GM23248 (cell line): ENCODE measurements around the gene TTLL5. TPM values are rescaled to one million over a fixed set of nuclear protein-coding genes. Genes with fewer than 3 reads are reported as not detected.

Source experiments
- DNase-seq: peaks from one replicate; pipeline ENCODE4 v3.0.0-alpha.2; 2015
- H2AFZ ChIP-seq: fragments of 200-600 bp; sonication (generic); 2 replicates; pipeline ENCODE4 v1.6.1; 2016; ENCODE audit warnings: antibody characterized with exemption
- H3F3A ChIP-seq: fragments of 200-600 bp; sonication (generic); 2 replicates; pipeline ENCODE4 v1.6.1; 2016; ENCODE audit warnings: mild to moderate bottlenecking, antibody characterized with exemption, mixed run types; ENCODE audit not compliant: insufficient read depth
- H3K27ac ChIP-seq: fragments of 200-600 bp; sonication (generic); 2 replicates; pipeline ENCODE4 v1.5.1; 2016; ENCODE audit warnings: mild to moderate bottlenecking
- H3K27me3 ChIP-seq: fragments of 200-600 bp; sonication (generic); replicated peaks from 2 replicates; pipeline ENCODE4 v1.6.1; 2016; ENCODE audit warnings: mild to moderate bottlenecking; ENCODE audit not compliant: insufficient read depth
- H3K36me3 ChIP-seq: fragments of 200-600 bp; sonication (generic); 2 replicates; pipeline ENCODE4 v1.6.1; 2016; ENCODE audit warnings: low read depth, mild to moderate bottlenecking
- H3K4me1 ChIP-seq: fragments of 200-600 bp; sonication (generic); 2 replicates; pipeline ENCODE4 v1.6.1; 2016; ENCODE audit warnings: mild to moderate bottlenecking; ENCODE audit not compliant: insufficient read depth
- H3K4me2 ChIP-seq: fragments of 200-600 bp; sonication (generic); one replicate; pipeline ENCODE4 v1.6.1; 2016; ENCODE audit warnings: mild to moderate bottlenecking; ENCODE audit not compliant: unreplicated experiment
- H3K4me3 ChIP-seq: fragments of 200-600 bp; sonication (generic); 2 replicates; pipeline ENCODE4 v1.5.1; 2016; ENCODE audit warnings: mild to moderate bottlenecking
- H3K79me2 ChIP-seq: fragments of 200-600 bp; sonication (generic); 2 replicates; pipeline ENCODE4 v1.6.1; 2016; ENCODE audit warnings: mild to moderate bottlenecking; ENCODE audit not compliant: insufficient read depth
- H3K9ac ChIP-seq: fragments of 200-600 bp; sonication (generic); 2 replicates; pipeline ENCODE4 v1.6.1; 2016; ENCODE audit warnings: mild to moderate bottlenecking
- H3K9me2 ChIP-seq: fragments of 200-600 bp; sonication (generic); 2 replicates; pipeline ENCODE4 v1.6.1; 2016; ENCODE audit warnings: mixed run types, mild to moderate bottlenecking, moderate library complexity; ENCODE audit not compliant: insufficient read depth
- H3K9me3 ChIP-seq: fragments of 200-600 bp; sonication (generic); one replicate; pipeline ENCODE4 v1.6.1; 2017; ENCODE audit warnings: low read depth
- H4K20me1 ChIP-seq: fragments of 200-600 bp; sonication (generic); 2 replicates; pipeline ENCODE4 v1.6.0; 2016; ENCODE audit not compliant: insufficient read depth
- EZH2 ChIP-seq: fragments of 200-600 bp; sonication (generic); IDR thresholded peaks from 2 replicates; pipeline ENCODE4 v1.6.1; 2018; ENCODE audit warnings: antibody characterized with exemption, mild to moderate bottlenecking; ENCODE audit not compliant: insufficient read depth, poor library complexity, severe bottlenecking
- EZH2phosphoT487 ChIP-seq: fragments of 200-600 bp; sonication (generic); IDR thresholded peaks from 2 replicates; pipeline ENCODE4 v1.6.1; 2018; ENCODE audit warnings: antibody characterized with exemption, moderate library complexity, mild to moderate bottlenecking, low read depth; ENCODE audit not compliant: insufficient read depth
- WGBS, 2 experiments: methylation state at CpG; one replicate each; pipeline ENCODE4 v1.1.6; 2015 to 2017; ENCODE audit warnings: low lambda C conversion rate in 2 of 2, low coverage in 1 of 2; ENCODE audit errors: missing lambda C conversion rate in 2 of 2; 5-methylcytosine and 5-hydroxymethylcytosine counted together
- in situ Hi-C: fragments of 300-500 bp; cut with MboI; formaldehyde crosslinking; loops from 2 replicates; pipeline ENCODE4 v1.15.0; 2020
- polyA plus RNA-seq: library from polyadenylated mRNA; unstranded; fragments of >200 nt; fragmentation: Nextera tagmentation; extraction: Ambion mirVana; gene quantifications from 2 replicates; pipeline ENCODE4 v1.2.1, GENCODE V29; 2016
- total RNA-seq: library from RNA; depleted of rRNA; stranded (reverse); fragments of >200 nt; shearing (Covaris generic); gene quantifications from 2 replicates; pipeline ENCODE4 v1.2.3, GENCODE V29; 2014

TTLL5 gene
- total and polyA plus RNA-seq, 2 experiments from 2014 or later: 14.6 to 17.8 TPM

GRCh38 chr14:75934998-75935628 lies 274.1 kb downstream of the TTLL5 start:
- Histone ChIP-seq H3K79me2 (no peaks in the 10 kb centered on the region), H3K4me1 (no peaks in the 10 kb centered on the region), H3K4me3 (no peak overlapping the region), H3K9me2 (no peaks in the 10 kb centered on the region), H4K20me1 (no peaks in the 10 kb centered on the region), H3K27me3 (no peaks in the 10 kb centered on the region), H3K36me3 (no peaks in the 10 kb centered on the region; the same call in 1 of the 2 replicates), H3F3A (no peaks in the 10 kb centered on the region), H3K27ac (no peak overlapping the region), H3K4me2 (no peak overlapping the region), H2AFZ (no peak overlapping the region), H3K9ac (no peak overlapping the region), H3K9me3 (no peaks in the 10 kb centered on the region)
- in situ Hi-C loops: no loop called here
- WGBS, 2 experiments: 77 to 85% methylated on average over 2 of the region's 2 CpGs
- no peak for DNase-seq
- TF ChIP-seq EZH2phosphoT487 (no peak), EZH2 (no peak)

GRCh38 chr14:75939200-75939599 lies 278.2 kb downstream of the TTLL5 start:
- Histone ChIP-seq H3K4me2 (no peak overlapping the region), H2AFZ (no peak overlapping the region), H3K9me2 (no peaks in the 10 kb centered on the region), H3K4me3 (no peak overlapping the region), H3K36me3 (no peaks in the 10 kb centered on the region; the same call in 1 of the 2 replicates), H3K27ac (no peak overlapping the region), H4K20me1 (no peaks in the 10 kb centered on the region), H3K79me2 (no peaks in the 10 kb centered on the region), H3F3A (no peaks in the 10 kb centered on the region), H3K9ac (no peak overlapping the region), H3K4me1 (no peaks in the 10 kb centered on the region), H3K27me3 (no peaks in the 10 kb centered on the region), H3K9me3 (no peaks in the 10 kb centered on the region)
- no peak for DNase-seq
- WGBS, 2 experiments: 28 to 37% methylated on average over 1 of the region's 1 CpG
- no peak for TF ChIP-seq EZH2
- TF ChIP-seq EZH2phosphoT487: no peak
- in situ Hi-C loops: no loop called here

DNA sequence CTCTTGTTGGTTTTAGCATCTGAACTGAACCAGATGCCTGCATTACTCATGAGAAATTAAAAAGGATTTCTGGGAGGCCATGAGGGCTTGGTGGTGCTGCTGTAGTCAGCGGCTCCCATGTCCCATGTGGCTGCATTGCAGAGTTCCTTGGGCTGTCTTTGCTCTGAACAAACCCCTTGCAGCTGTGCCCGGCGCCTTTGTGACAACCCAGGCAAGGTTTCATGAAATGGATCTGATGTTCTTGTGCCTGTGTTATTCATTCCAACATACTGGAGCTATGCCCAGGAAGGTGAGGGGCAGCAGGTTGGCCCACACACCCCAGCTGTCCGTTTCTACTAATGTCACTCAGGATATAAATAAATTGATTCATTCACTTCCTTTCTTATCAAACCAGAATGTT lies 280.0 kb downstream of the TTLL5 start:
- Histone ChIP-seq H3K9ac (no peak overlapping the region), H3K9me2 (no peaks in the 10 kb centered on the region), H3K9me3 (no peaks in the 10 kb centered on the region), H3F3A (no peaks in the 10 kb centered on the region), H3K4me1 (no peaks in the 10 kb centered on the region), H3K36me3 (no peaks in the 10 kb centered on the region; the same call in 1 of the 2 replicates), H3K27me3 (no peaks in the 10 kb centered on the region), H3K79me2 (no peaks in the 10 kb centered on the region), H4K20me1 (no peaks in the 10 kb centered on the region), H2AFZ (no peak overlapping the region), H3K4me2 (no peak overlapping the region), H3K27ac (no peak overlapping the region), H3K4me3 (no peak overlapping the region)
- no peak for DNase-seq
- in situ Hi-C loops: no loop called here
- TF ChIP-seq EZH2 (no peak), EZH2phosphoT487 (no peak)
- 68 to 77% methylated on average over 4 of the region's 4 CpGs for whole genome bisulfite sequencing, 2 experiments

- in situ Hi-C loops: no loop called here
- Histone ChIP-seq H3K27me3 (no peaks in the 10 kb centered on the region), H3K9me2 (no peaks in the 10 kb centered on the region), H3K4me1 (no peaks in the 10 kb centered on the region), H3K27ac (no peak overlapping the region), H3K9me3 (no peaks in the 10 kb centered on the region), H3K79me2 (no peaks in the 10 kb centered on the region), H3F3A (no peaks in the 10 kb centered on the region), H2AFZ (no peak overlapping the region), H3K4me2 (no peak overlapping the region), H3K9ac (no peak overlapping the region), H3K4me3 (no peak overlapping the region), H3K36me3 (no peaks in the 10 kb centered on the region), H4K20me1 (no peaks in the 10 kb centered on the region)
- DNase-seq: no peak
- WGBS, 2 experiments: 94 to 98% methylated on average over 4 of the region's 4 CpGs
- no peak for TF ChIP-seq EZH2
- no peak for TF ChIP-seq EZH2phosphoT487
These were observed 283.7 kb downstream of the TTLL5 start for GRCh38 chr14:75944607-75945241.
